Activated CD8-positive, alpha-beta memory T cell treated with anti-CD3 and anti-CD28 coated beads for 36 hours (primary cell): Measurements from ENCODE around the gene ZNF429. TPM values are rescaled to one million over a fixed set of nuclear protein-coding genes. Genes with fewer than 3 reads are reported as not detected.
"Not testable (repeated sequence)": the region's sequence is repeated elsewhere in the genome, so short reads cannot be mapped to it uniquely, and the experiment has no call there.

Experiments
- CTCF ChIA-PET: fragments of 350-600 bp; sonication (Branson Sonifier 250); formaldehyde crosslinking; loops from one replicate; lab custom pipeline; 2021; ENCODE audit warnings: antibody characterized with exemption; lab: Charles Lee
- POLR2A ChIA-PET: fragments of 350-600 bp; sonication (Branson Sonifier 250); formaldehyde crosslinking; loops from one replicate; lab custom pipeline; 2021; ENCODE audit warnings: antibody characterized with exemption; lab: Charles Lee
- total RNA-seq, 2 experiments: library from RNA; stranded (reverse); gene quantifications; one replicate each; pipeline ENCODE4 v1.2.3, GENCODE V29; 2021

ZNF429 gene
- total RNA-seq, 2 experiments from 2014 or later = 6.4 to 7.1 TPM

GRCh38 chr19:21508198-21508597 is 2.8 kb downstream of the ZNF429 start:
- CTCF ChIA-PET = no interaction called here
- POLR2A ChIA-PET = no interaction called here

- POLR2A ChIA-PET = not testable (repeated sequence)
Measured at GRCh38 chr19:21511058-21511457, 5.7 kb downstream of the ZNF429 start.

GRCh38 chr19:21512609-21513008 is 7.2 kb downstream of the ZNF429 start:
- ChIA-PET POLR2A (interaction anchor here (0.6 kb wide), 1 partner anchor 104 kb away, joined by 4 read pairs; no protein-coding TSS in a partner anchor), CTCF (interaction anchor here (0.6 kb wide), 2 partner anchors 52 to 1394 kb away, joined by 3 to 4 read pairs; no protein-coding TSS in a partner anchor)

More at GRCh38 chr19:21511058-21511457, 5.7 kb downstream of the ZNF429 start:
- CTCF ChIA-PET = not testable (repeated sequence)

- ChIA-PET CTCF (no interaction called here), POLR2A (no interaction called here)
Measured at GRCh38 chr19:21513651-21514050, 8.2 kb downstream of the ZNF429 start.

- ChIA-PET POLR2A (no interaction called here), CTCF (no interaction called here)
Measured at GRCh38 chr19:21519488-21519887, 14.1 kb downstream of the ZNF429 start.

GRCh38 chr19:21532904-21533303 is 27.5 kb downstream of the ZNF429 start:
- POLR2A ChIA-PET = no interaction called here

GRCh38 chr19:21536741-21537290 is 31.4 kb downstream of the ZNF429 start:
- POLR2A ChIA-PET, CTCF ChIA-PET: not testable (repeated sequence)

More at GRCh38 chr19:21532904-21533303, 27.5 kb downstream of the ZNF429 start:
- CTCF ChIA-PET = no interaction called here

GRCh38 chr19:21559444-21559843 is 54.0 kb downstream of the ZNF429 start:
- POLR2A ChIA-PET = no interaction called here

GRCh38 chr19:21564406-21564805 is 59.0 kb downstream of the ZNF429 start:
- POLR2A ChIA-PET = no interaction called here
- CTCF ChIA-PET = no interaction called here

More at GRCh38 chr19:21559444-21559843, 54.0 kb downstream of the ZNF429 start:
- CTCF ChIA-PET = no interaction called here

GRCh38 chr19:21566073-21566472 is 60.7 kb downstream of the ZNF429 start:
- ChIA-PET POLR2A (no interaction called here), CTCF (no interaction called here)

GRCh38 chr19:21567806-21568205 is 62.4 kb downstream of the ZNF429 start:
- CTCF ChIA-PET = interaction anchor here (0.6 kb wide), 1 partner anchor 30 kb away, joined by 4 read pairs; no protein-coding TSS in a partner anchor
- POLR2A ChIA-PET = not testable (repeated sequence)

GRCh38 chr19:21568816-21569493 is 63.6 kb downstream of the ZNF429 start:
- ChIA-PET CTCF (interaction anchor here (0.6 to 0.8 kb wide), 2 partner anchors 84 to 823 kb away, joined by 3 read pairs; no protein-coding TSS in a partner anchor), POLR2A (interaction anchor here (0.6 kb wide), 1 partner anchor 17 kb away, joined by 3 read pairs; no protein-coding TSS in a partner anchor)

- ChIA-PET POLR2A (interaction anchor here (0.6 kb wide), 1 partner anchor 17 kb away, joined by 3 read pairs; no protein-coding TSS in a partner anchor), CTCF (no interaction called here)
Measured at GRCh38 chr19:21569494-21569865, 64.1 kb downstream of the ZNF429 start.

GRCh38 chr19:21571316-21571715 is 65.9 kb downstream of the ZNF429 start:
- POLR2A ChIA-PET = no interaction called here

GRCh38 chr19:21574607-21575006 is 69.2 kb downstream of the ZNF429 start:
- ChIA-PET CTCF (no interaction called here), POLR2A (no interaction called here)

More at GRCh38 chr19:21571316-21571715, 65.9 kb downstream of the ZNF429 start:
- CTCF ChIA-PET = no interaction called here

GRCh38 chr19:21576481-21576880 is 71.1 kb downstream of the ZNF429 start:
- POLR2A ChIA-PET = interaction anchor here (0.6 kb wide), 1 partner anchor 547 kb away, joined by 4 read pairs; no protein-coding TSS in a partner anchor
- CTCF ChIA-PET = interaction anchor here (0.7 kb wide), 1 partner anchor 30 kb away, joined by 3 read pairs; no protein-coding TSS in a partner anchor

GRCh38 chr19:21580101-21580500 is 74.7 kb downstream of the ZNF429 start:
- CTCF ChIA-PET = no interaction called here
- POLR2A ChIA-PET = no interaction called here

- ChIA-PET POLR2A (no interaction called here), CTCF (no interaction called here)
Measured at GRCh38 chr19:21580818-21581217, 75.4 kb downstream of the ZNF429 start.

GRCh38 chr19:21581646-21582240 is 76.3 kb downstream of the ZNF429 start:
- ChIA-PET POLR2A (no interaction called here), CTCF (no interaction called here)

GRCh38 chr19:21584537-21584936 is 79.1 kb downstream of the ZNF429 start:
- ChIA-PET CTCF (no interaction called here), POLR2A (no interaction called here)
